Kidney glomerular epithelial cell (primary cell): ENCODE results near the gene CDH16.
"Not testable (repeated sequence)": the region's sequence is repeated elsewhere in the genome, so short reads cannot be mapped to it uniquely, and the experiment has no call there.

Experiments used
- DNase-seq: peaks from one replicate; lab custom pipeline; 2025; lab: John Stamatoyannopoulos, UW

Gene CDH16

GRCh38 chr16:66918803-66919568, at the start of gene CDH16:
TSS of gene CDH16 (minus strand) at chr16:66918885. CDS start at chr16:66918065, 820 bp downstream.
- peak; percentile 83 for DNase-seq

GRCh38 chr16:66964049-66964448, 45.4 kb upstream of the CDH16 start:
- no peak for DNase-seq

GRCh38 chr16:66961914-66962313, 43.2 kb upstream of the CDH16 start:
- DNase-seq = no peak

- peak; percentile 43 for DNase-seq
These were observed 42.5 kb upstream of the CDH16 start, which contains the start of gene CES3 for GRCh38 chr16:66961065-66961744. TSS of gene CES3 (plus strand) at chr16:66961266. CDS start at chr16:66961308, 42 bp downstream.

GRCh38 chr16:66960270-66960669, 41.6 kb upstream of the CDH16 start:
- no peak for DNase-seq

- DNase-seq = no peak
These were observed 41.0 kb upstream of the CDH16 start for GRCh38 chr16:66959704-66960161.

GRCh38 chr16:66958857-66959703, 40.4 kb upstream of the CDH16 start:
- DNase-seq = no peak

- DNase-seq = not testable (repeated sequence)
These were observed 37.4 kb upstream of the CDH16 start for GRCh38 chr16:66956154-66956457.

- DNase-seq = not testable (repeated sequence)
These were observed 36.9 kb upstream of the CDH16 start for GRCh38 chr16:66955363-66956153.

- DNase-seq = peak; percentile 69
These were observed 35.5 kb upstream of the CDH16 start for GRCh38 chr16:66954097-66954659.

GRCh38 chr16:66953462-66954096, 34.9 kb upstream of the CDH16 start:
- DNase-seq = no peak

- no peak for DNase-seq
These were observed 33.9 kb upstream of the CDH16 start for GRCh38 chr16:66952430-66953110.

- DNase-seq = no peak
These were observed 32.5 kb upstream of the CDH16 start for GRCh38 chr16:66950971-66951790.

GRCh38 chr16:66950437-66950836, 31.8 kb upstream of the CDH16 start:
- DNase-seq = no peak

- DNase-seq = no peak
These were observed 30.8 kb upstream of the CDH16 start for GRCh38 chr16:66949472-66949871.

GRCh38 chr16:66948837-66949225, 30.1 kb upstream of the CDH16 start:
- DNase-seq = no peak

- no peak for DNase-seq
These were observed 29.6 kb upstream of the CDH16 start for GRCh38 chr16:66948134-66948836.

GRCh38 chr16:66947302-66948065, 28.8 kb upstream of the CDH16 start:
- peak; percentile 59 for DNase-seq
